NT2/D1 (cell line): ENCODE data around the gene UBE2Q2.
A peak's percentile ranks its signal among the peaks of the same experiment; 100 is the strongest.
"Not testable (repeated sequence)": the region's sequence is repeated elsewhere in the genome, so short reads cannot be mapped to it uniquely, and the experiment has no call there.

Source experiments
- DNase-seq: peaks from one replicate; pipeline ENCODE4 v3.0.0-alpha.2; 2011; ENCODE audit warnings: low read depth, low spot score
- H3K27me3 ChIP-seq: 2 replicates; pipeline ENCODE4 v1.6.0; 2011; ENCODE audit warnings: mild to moderate bottlenecking; ENCODE audit not compliant: insufficient read length, insufficient read depth
- H3K36me3 ChIP-seq: 2 replicates; pipeline ENCODE4 v1.6.1; 2011; ENCODE audit warnings: mild to moderate bottlenecking, low read length, mixed read lengths; ENCODE audit not compliant: insufficient read depth, insufficient read length
- H3K4me1 ChIP-seq: 2 replicates; pipeline ENCODE4 v1.5.1; 2011; ENCODE audit not compliant: insufficient read depth, insufficient read length
- H3K4me3 ChIP-seq: 2 replicates; pipeline ENCODE4 v1.5.1; 2011; ENCODE audit warnings: low read depth; ENCODE audit not compliant: insufficient read length
- H3K9ac ChIP-seq: 2 replicates; pipeline ENCODE4 v1.6.0; 2011; ENCODE audit warnings: low read depth; ENCODE audit not compliant: insufficient read length
- H3K9me3 ChIP-seq: 2 replicates; pipeline ENCODE4 v1.5.1; 2011; ENCODE audit warnings: mild to moderate bottlenecking, low read length; ENCODE audit not compliant: insufficient read depth
- SUZ12 ChIP-seq: IDR thresholded peaks from 2 replicates; pipeline ENCODE4 v1.6.1; 2011; ENCODE audit not compliant: insufficient read length, insufficient read depth; ENCODE audit errors: extremely low read depth
- YY1 ChIP-seq: IDR thresholded peaks from 2 replicates; pipeline ENCODE4 v1.6.1; 2011; ENCODE audit not compliant: insufficient read length, insufficient read depth
- ZNF274 ChIP-seq: IDR thresholded peaks from 2 replicates; pipeline ENCODE4 v1.6.1; 2011; ENCODE audit warnings: mild to moderate bottlenecking, low read depth, low read length

UBE2Q2 gene

GRCh38 chr15:75842722-75843677 is at the start of gene UBE2Q2:
TSS of gene UBE2Q2 (plus strand) at chr15:75843447. CDS start at chr15:75843667, 220 bp downstream.
- H3K36me3 ChIP-seq, result peaks cover 14% of the 10 kb centered on the region
- H3K9me3 ChIP-seq, result no peaks in the 10 kb centered on the region
- peak within 1 kb of the TSS; percentile 98 for H3K4me3 ChIP-seq
- peaks cover 19% of the 10 kb centered on the region for H3K27me3 ChIP-seq
- TF ChIP-seq YY1, result peak; percentile 21
- TF ChIP-seq ZNF274, result no peak
- no peak for TF ChIP-seq SUZ12
- DNase-seq, result no peak
- H3K9ac ChIP-seq, result peak within 1 kb of the TSS; percentile 99
- peaks cover 2% of the 10 kb centered on the region for H3K4me1 ChIP-seq

GRCh38 chr15:75796321-75796720 is 46.9 kb upstream of the UBE2Q2 start:
- no peak overlapping the region for H3K9ac ChIP-seq
- H3K36me3 ChIP-seq, result no peaks in the 10 kb centered on the region
- peaks cover 12% of the 10 kb centered on the region for H3K27me3 ChIP-seq
- DNase-seq, result no peak
- H3K9me3 ChIP-seq, result no peaks in the 10 kb centered on the region; the same call in 1 of the 2 replicates
- H3K4me1 ChIP-seq, result no peaks in the 10 kb centered on the region
- no peak overlapping the region for H3K4me3 ChIP-seq
- TF ChIP-seq YY1 (no peak), ZNF274 (no peak), SUZ12 (no peak)

- H3K4me1 ChIP-seq, H3K4me3 ChIP-seq, H3K36me3 ChIP-seq, DNase-seq, H3K9me3 ChIP-seq, H3K9ac ChIP-seq: not testable (repeated sequence)
- peaks cover 20% of the 10 kb centered on the region for H3K27me3 ChIP-seq
Measured at GRCh38 chr15:75797146-75797545, 46.1 kb upstream of the UBE2Q2 start.

GRCh38 chr15:75799190-75799589 is 44.1 kb upstream of the UBE2Q2 start:
- H3K9ac ChIP-seq, result no peak overlapping the region
- no peak for TF ChIP-seq ZNF274
- TF ChIP-seq SUZ12, result no peak
- TF ChIP-seq YY1, result no peak
- H3K4me1 ChIP-seq, result no peaks in the 10 kb centered on the region
- no peaks in the 10 kb centered on the region for H3K9me3 ChIP-seq
- no peak overlapping the region for H3K4me3 ChIP-seq
- H3K36me3 ChIP-seq, result no peaks in the 10 kb centered on the region
- DNase-seq, result no peak
- peaks cover 30% of the 10 kb centered on the region for H3K27me3 ChIP-seq

GRCh38 chr15:75800409-75800808 is 42.8 kb upstream of the UBE2Q2 start:
- not testable (repeated sequence) for DNase-seq, H3K36me3 ChIP-seq, H3K9ac ChIP-seq, H3K9me3 ChIP-seq, H3K4me1 ChIP-seq, H3K4me3 ChIP-seq
- peaks cover 30% of the 10 kb centered on the region for H3K27me3 ChIP-seq

GRCh38 chr15:75801859-75802593 is 41.2 kb upstream of the UBE2Q2 start:
- Histone ChIP-seq H3K4me3 (no peak overlapping the region), H3K36me3 (no peaks in the 10 kb centered on the region), H3K9ac (no peak overlapping the region), H3K27me3 (peaks cover 30% of the 10 kb centered on the region), H3K9me3 (no peaks in the 10 kb centered on the region), H3K4me1 (no peaks in the 10 kb centered on the region)
- DNase-seq, result peak; percentile 63
- no peak for TF ChIP-seq YY1
- TF ChIP-seq ZNF274, result no peak
- TF ChIP-seq SUZ12, result no peak

GRCh38 chr15:75807486-75807885 is 35.8 kb upstream of the UBE2Q2 start:
- not testable (repeated sequence) for H3K4me3 ChIP-seq, H3K9me3 ChIP-seq, H3K36me3 ChIP-seq, DNase-seq, H3K27me3 ChIP-seq, H3K4me1 ChIP-seq, H3K9ac ChIP-seq

GRCh38 chr15:75808009-75808408 is 35.2 kb upstream of the UBE2Q2 start:
- not testable (repeated sequence) for H3K4me3 ChIP-seq

More at GRCh38 chr15:75808009-75808408, 35.2 kb upstream of the UBE2Q2 start:
- not testable (repeated sequence) for H3K9me3 ChIP-seq, H3K4me1 ChIP-seq, H3K36me3 ChIP-seq, DNase-seq, H3K9ac ChIP-seq, H3K27me3 ChIP-seq
